Activated CD8-positive, alpha-beta memory T cell treated with anti-CD3 and anti-CD28 coated beads, Interleukin-2, amount 50 U/mL, for 4 hours (primary cell): ENCODE data around the gene SLF2.
A peak's percentile ranks its signal among the peaks of the same experiment; 100 is the strongest.
"Not testable (repeated sequence)": the region's sequence is repeated elsewhere in the genome, so short reads cannot be mapped to it uniquely, and the experiment has no call there.

ENCODE experiments used
- DNase-seq: peaks from one replicate; pipeline ENCODE4 v3.0.0-alpha.2; 2020

Gene SLF2

GRCh38 chr10:100967332-100967731 is 54.6 kb downstream of the SLF2 start:
- no peak for DNase-seq

- DNase-seq = no peak
Observed at GRCh38 chr10:100968062-100968736, 55.4 kb downstream of the SLF2 start.

- no peak for DNase-seq
Observed at GRCh38 chr10:100968863-100969186, 56.1 kb downstream of the SLF2 start.

GRCh38 chr10:100969187-100970075 is 56.7 kb downstream of the SLF2 start, which contains the start of gene SEMA4G:
Gene SEMA4G, plus strand, starts transcription at chr10:100969504. Its CDS starts 3,409 bp downstream, at chr10:100972913.
- DNase-seq = peak; percentile 53

GRCh38 chr10:100970076-100970913 is 57.5 kb downstream of the SLF2 start:
- DNase-seq = peak; percentile 45

- no peak for DNase-seq
Observed at GRCh38 chr10:100970914-100971811, 58.4 kb downstream of the SLF2 start.

GRCh38 chr10:100972115-100972903 is 59.5 kb downstream of the SLF2 start:
- no peak for DNase-seq

- no peak for DNase-seq
Observed at GRCh38 chr10:100972904-100973535, 60.3 kb downstream of the SLF2 start.

- DNase-seq = not testable (repeated sequence)
Observed at GRCh38 chr10:100975397-100975796, 62.6 kb downstream of the SLF2 start.

GRCh38 chr10:100976906-100977305 is 64.1 kb downstream of the SLF2 start:
- DNase-seq = no peak

- DNase-seq = no peak
Observed at GRCh38 chr10:100977436-100977835, 64.7 kb downstream of the SLF2 start.

- DNase-seq = no peak
Observed at GRCh38 chr10:100978121-100978900, 65.5 kb downstream of the SLF2 start.

GRCh38 chr10:100978901-100979195 is 66.1 kb downstream of the SLF2 start:
- DNase-seq = no peak

GRCh38 chr10:100979791-100980272 is 67.1 kb downstream of the SLF2 start:
- DNase-seq = no peak

GRCh38 chr10:100980311-100980710 is 67.5 kb downstream of the SLF2 start:
- no peak for DNase-seq

GRCh38 chr10:100980711-100981110 is 67.9 kb downstream of the SLF2 start:
- DNase-seq = no peak

GRCh38 chr10:100981178-100981772 is 68.5 kb downstream of the SLF2 start:
- no peak for DNase-seq

GRCh38 chr10:100982916-100983830 is 70.4 kb downstream of the SLF2 start:
- no peak for DNase-seq
